Measurements from ENCODE around the gene SLC11A2. TPM values are rescaled to one million over a fixed set of nuclear protein-coding genes. Genes with fewer than 3 reads are reported as not detected.
A peak's percentile ranks its signal among the peaks of the same experiment; 100 is the strongest.

Gene SLC11A2
- total RNA-seq, result 42.6 and 51.8 TPM in 2 replicates
- long read RNA-seq, full-length matches to known transcripts, result 142 of 230 reads
- long read RNA-seq, partial matches to known transcripts, result 61 of 230 reads
- long read RNA-seq, other reads (novel, unspliced or antisense), result 27 of 230 reads

GRCh38 chr12:51025836-51026638, at the start of gene SLC11A2:
SLC11A2 (minus strand) TSS chr12:51026384; CDS start chr12:51010728, 15,656 bp downstream.
- Mint-ChIP-seq H3K4me1 (ENCODE audit: unreplicated experiment) (peaks cover 47% of the 10 kb centered on the region), H3K4me3 (ENCODE audit: unreplicated experiment) (peak within 1 kb of the TSS; percentile 97), H3K27me3 (ENCODE audit: unreplicated experiment) (no peaks in the 10 kb centered on the region), H3K27ac (ENCODE audit: unreplicated experiment) (peak within 1 kb of the TSS; percentile 96), H3K9me3 (ENCODE audit: unreplicated experiment) (no peaks in the 10 kb centered on the region), H3K36me3 (ENCODE audit: unreplicated experiment) (peaks cover 1% of the 10 kb centered on the region)
- peak; percentile 96 for DNase-seq (ENCODE audit: extremely low spot score, unreplicated experiment)
- TF ChIP-seq CTCF (IDR thresholded peaks at IDR 0.05), result no peak

- Mint-ChIP-seq H3K27me3 (ENCODE audit: unreplicated experiment) (no peaks in the 10 kb centered on the region), H3K9me3 (ENCODE audit: unreplicated experiment) (no peaks in the 10 kb centered on the region), H3K4me1 (ENCODE audit: unreplicated experiment) (peaks cover 18% of the 10 kb centered on the region), H3K36me3 (ENCODE audit: unreplicated experiment) (peaks cover 18% of the 10 kb centered on the region), H3K27ac (ENCODE audit: unreplicated experiment) (no peak overlapping the region), H3K4me3 (ENCODE audit: unreplicated experiment) (no peak overlapping the region)
- TF ChIP-seq CTCF (IDR thresholded peaks at IDR 0.05), result no peak
- no peak for DNase-seq (ENCODE audit: extremely low spot score, unreplicated experiment)
Measured at GRCh38 chr12:51075390-51075789, 49.2 kb upstream of the SLC11A2 start.

- peaks cover 3% of the 10 kb centered on the region for H3K4me1 Mint-ChIP-seq (ENCODE audit: unreplicated experiment)
- no peak overlapping the region for H3K4me3 Mint-ChIP-seq (ENCODE audit: unreplicated experiment)
- H3K9me3 Mint-ChIP-seq (ENCODE audit: unreplicated experiment), result no peaks in the 10 kb centered on the region
- no peaks in the 10 kb centered on the region for H3K27me3 Mint-ChIP-seq (ENCODE audit: unreplicated experiment)
- peaks cover 39% of the 10 kb centered on the region for H3K36me3 Mint-ChIP-seq (ENCODE audit: unreplicated experiment)
- TF ChIP-seq CTCF (IDR thresholded peaks at IDR 0.05), result no peak
- H3K27ac Mint-ChIP-seq (ENCODE audit: unreplicated experiment), result peak overlapping the region; percentile 56
- no peak for DNase-seq (ENCODE audit: extremely low spot score, unreplicated experiment)
Measured at GRCh38 chr12:51071663-51072062, 45.5 kb upstream of the SLC11A2 start.

GRCh38 chr12:51070004-51070403, 43.8 kb upstream of the SLC11A2 start:
- Mint-ChIP-seq H3K4me1 (ENCODE audit: unreplicated experiment) (peaks cover 3% of the 10 kb centered on the region), H3K4me3 (ENCODE audit: unreplicated experiment) (no peak overlapping the region), H3K27me3 (ENCODE audit: unreplicated experiment) (no peaks in the 10 kb centered on the region), H3K36me3 (ENCODE audit: unreplicated experiment) (peaks cover 46% of the 10 kb centered on the region), H3K27ac (ENCODE audit: unreplicated experiment) (peak overlapping the region; percentile 53), H3K9me3 (ENCODE audit: unreplicated experiment) (no peaks in the 10 kb centered on the region)
- no peak for TF ChIP-seq CTCF (IDR thresholded peaks at IDR 0.05)
- no peak for DNase-seq (ENCODE audit: extremely low spot score, unreplicated experiment)

GRCh38 chr12:51067771-51068170, 41.6 kb upstream of the SLC11A2 start:
- Mint-ChIP-seq H3K27ac (ENCODE audit: unreplicated experiment) (no peak overlapping the region), H3K4me1 (ENCODE audit: unreplicated experiment) (peaks cover 3% of the 10 kb centered on the region), H3K4me3 (ENCODE audit: unreplicated experiment) (no peak overlapping the region), H3K27me3 (ENCODE audit: unreplicated experiment) (no peaks in the 10 kb centered on the region), H3K9me3 (ENCODE audit: unreplicated experiment) (no peaks in the 10 kb centered on the region), H3K36me3 (ENCODE audit: unreplicated experiment) (peaks cover 54% of the 10 kb centered on the region)
- DNase-seq (ENCODE audit: extremely low spot score, unreplicated experiment), result no peak
- TF ChIP-seq CTCF (IDR thresholded peaks at IDR 0.05), result no peak

Measured in osteocyte (in vitro differentiated cells).